ENCODE data around the gene MAP2K1.

MAP2K1 gene

GRCh38 chr15:66411190-66411589 lies 24.5 kb downstream of the MAP2K1 start:
- Histone ChIP-seq H3K9me3 (ENCODE audit: low read depth, low read length) (no peaks in the 10 kb centered on the region), H3K36me3 (ENCODE audit: insufficient read depth, low read length) (no peaks in the 10 kb centered on the region), H3K27ac (no peak overlapping the region), H3K4me3 (no peak overlapping the region), H3K9ac (ENCODE audit: insufficient read length) (no peak overlapping the region)
- no peak for DNase-seq (ENCODE audit: low read depth, low spot score)
- TF ChIP-seq EZH2 (IDR thresholded peaks at IDR 0.05) (no peak), POLR2AphosphoS5 (IDR thresholded peaks at IDR 0.05; ENCODE audit: borderline replicate concordance, low read depth, low read length) (no peak), FOXP2 (optimal IDR thresholded peaks at IDR 0.05; ENCODE audit: control extremely low read depth, extremely low read length, insufficient read depth) (no peak)

- no peak overlapping the region for H3K4me3 ChIP-seq
- no peaks in the 10 kb centered on the region for H3K9me3 ChIP-seq (ENCODE audit: low read depth, low read length)
- TF ChIP-seq FOXP2 (optimal IDR thresholded peaks at IDR 0.05; ENCODE audit: control extremely low read depth, extremely low read length, insufficient read depth) (no peak), EZH2 (IDR thresholded peaks at IDR 0.05) (no peak), POLR2AphosphoS5 (IDR thresholded peaks at IDR 0.05; ENCODE audit: borderline replicate concordance, low read depth, low read length) (no peak)
- no peak overlapping the region for H3K9ac ChIP-seq (ENCODE audit: insufficient read length)
- H3K27ac ChIP-seq = no peak overlapping the region
- DNase-seq (ENCODE audit: low read depth, low spot score) = no peak
- H3K36me3 ChIP-seq (ENCODE audit: insufficient read depth, low read length) = no peaks in the 10 kb centered on the region
Measured at GRCh38 chr15:66412220-66412619, 25.5 kb downstream of the MAP2K1 start.

GRCh38 chr15:66413579-66413978 lies 26.9 kb downstream of the MAP2K1 start:
- no peak for DNase-seq (ENCODE audit: low read depth, low spot score)
- Histone ChIP-seq H3K9ac (ENCODE audit: insufficient read length) (no peak overlapping the region), H3K9me3 (ENCODE audit: low read depth, low read length) (no peaks in the 10 kb centered on the region), H3K4me3 (no peak overlapping the region), H3K27ac (no peak overlapping the region), H3K36me3 (ENCODE audit: insufficient read depth, low read length) (no peaks in the 10 kb centered on the region)
- TF ChIP-seq EZH2 (IDR thresholded peaks at IDR 0.05) = no peak
- no peak for TF ChIP-seq POLR2AphosphoS5 (IDR thresholded peaks at IDR 0.05; ENCODE audit: borderline replicate concordance, low read depth, low read length)
- TF ChIP-seq FOXP2 (optimal IDR thresholded peaks at IDR 0.05; ENCODE audit: control extremely low read depth, extremely low read length, insufficient read depth) = no peak

GRCh38 chr15:66415360-66415759 lies 28.6 kb downstream of the MAP2K1 start:
- Histone ChIP-seq H3K27ac (no peak overlapping the region), H3K9ac (ENCODE audit: insufficient read length) (no peak overlapping the region), H3K4me3 (no peak overlapping the region), H3K36me3 (ENCODE audit: insufficient read depth, low read length) (no peaks in the 10 kb centered on the region), H3K9me3 (ENCODE audit: low read depth, low read length) (no peaks in the 10 kb centered on the region)
- no peak for TF ChIP-seq POLR2AphosphoS5 (IDR thresholded peaks at IDR 0.05; ENCODE audit: borderline replicate concordance, low read depth, low read length)
- DNase-seq (ENCODE audit: low read depth, low spot score) = no peak

GRCh38 chr15:66417736-66418135 lies 31.0 kb downstream of the MAP2K1 start:
- no peak overlapping the region for H3K9ac ChIP-seq (ENCODE audit: insufficient read length)
- H3K27ac ChIP-seq = no peak overlapping the region
- TF ChIP-seq EZH2 (IDR thresholded peaks at IDR 0.05) = no peak
- no peak for TF ChIP-seq FOXP2 (optimal IDR thresholded peaks at IDR 0.05; ENCODE audit: control extremely low read depth, extremely low read length, insufficient read depth)
- no peak for TF ChIP-seq POLR2AphosphoS5 (IDR thresholded peaks at IDR 0.05; ENCODE audit: borderline replicate concordance, low read depth, low read length)

GRCh38 chr15:66419471-66419870 lies 32.8 kb downstream of the MAP2K1 start:
- no peak overlapping the region for H3K27ac ChIP-seq
- no peak for TF ChIP-seq EZH2 (IDR thresholded peaks at IDR 0.05)
- TF ChIP-seq POLR2AphosphoS5 (IDR thresholded peaks at IDR 0.05; ENCODE audit: borderline replicate concordance, low read depth, low read length) = no peak
- TF ChIP-seq FOXP2 (optimal IDR thresholded peaks at IDR 0.05; ENCODE audit: control extremely low read depth, extremely low read length, insufficient read depth) = no peak
- no peak overlapping the region for H3K4me3 ChIP-seq
- no peaks in the 10 kb centered on the region for H3K36me3 ChIP-seq (ENCODE audit: insufficient read depth, low read length)
- no peak for DNase-seq (ENCODE audit: low read depth, low spot score)
- H3K9me3 ChIP-seq (ENCODE audit: low read depth, low read length) = no peaks in the 10 kb centered on the region
- H3K9ac ChIP-seq (ENCODE audit: insufficient read length) = no peak overlapping the region

More at GRCh38 chr15:66417736-66418135, 31.0 kb downstream of the MAP2K1 start:
- Histone ChIP-seq H3K9me3 (ENCODE audit: low read depth, low read length) (no peaks in the 10 kb centered on the region), H3K4me3 (no peak overlapping the region), H3K36me3 (ENCODE audit: insufficient read depth, low read length) (no peaks in the 10 kb centered on the region)
- DNase-seq (ENCODE audit: low read depth, low spot score) = no peak

- no peak for DNase-seq (ENCODE audit: low read depth, low spot score)
- Histone ChIP-seq H3K9ac (ENCODE audit: insufficient read length) (no peak overlapping the region), H3K36me3 (ENCODE audit: insufficient read depth, low read length) (no peaks in the 10 kb centered on the region), H3K9me3 (ENCODE audit: low read depth, low read length) (no peaks in the 10 kb centered on the region), H3K27ac (no peak overlapping the region), H3K4me3 (no peak overlapping the region)
- no peak for TF ChIP-seq FOXP2 (optimal IDR thresholded peaks at IDR 0.05; ENCODE audit: control extremely low read depth, extremely low read length, insufficient read depth)
- TF ChIP-seq POLR2AphosphoS5 (IDR thresholded peaks at IDR 0.05; ENCODE audit: borderline replicate concordance, low read depth, low read length) = no peak
- no peak for TF ChIP-seq EZH2 (IDR thresholded peaks at IDR 0.05)
Measured at GRCh38 chr15:66422347-66422746, 35.6 kb downstream of the MAP2K1 start.

- TF ChIP-seq POLR2AphosphoS5 (IDR thresholded peaks at IDR 0.05; ENCODE audit: borderline replicate concordance, low read depth, low read length) = no peak
- no peak for TF ChIP-seq EZH2 (IDR thresholded peaks at IDR 0.05)
- TF ChIP-seq FOXP2 (optimal IDR thresholded peaks at IDR 0.05; ENCODE audit: control extremely low read depth, extremely low read length, insufficient read depth) = no peak
- no peak for DNase-seq (ENCODE audit: low read depth, low spot score)
- H3K36me3 ChIP-seq (ENCODE audit: insufficient read depth, low read length) = no peaks in the 10 kb centered on the region
- no peak overlapping the region for H3K27ac ChIP-seq
- H3K9me3 ChIP-seq (ENCODE audit: low read depth, low read length) = no peaks in the 10 kb centered on the region
- no peak overlapping the region for H3K4me3 ChIP-seq
- H3K9ac ChIP-seq (ENCODE audit: insufficient read length) = no peak overlapping the region
Measured at GRCh38 chr15:66423149-66423548, 36.4 kb downstream of the MAP2K1 start.

GRCh38 chr15:66424963-66425612 lies 38.4 kb downstream of the MAP2K1 start:
- Histone ChIP-seq H3K27ac (no peak overlapping the region), H3K4me3 (no peak overlapping the region), H3K9me3 (ENCODE audit: low read depth, low read length) (no peaks in the 10 kb centered on the region), H3K9ac (ENCODE audit: insufficient read length) (no peak overlapping the region), H3K36me3 (ENCODE audit: insufficient read depth, low read length) (no peaks in the 10 kb centered on the region)
- no peak for TF ChIP-seq FOXP2 (optimal IDR thresholded peaks at IDR 0.05; ENCODE audit: control extremely low read depth, extremely low read length, insufficient read depth)
- no peak for TF ChIP-seq POLR2AphosphoS5 (IDR thresholded peaks at IDR 0.05; ENCODE audit: borderline replicate concordance, low read depth, low read length)
- TF ChIP-seq EZH2 (IDR thresholded peaks at IDR 0.05) = no peak
- no peak for DNase-seq (ENCODE audit: low read depth, low spot score)
